Adipocyte (in vitro differentiated cells): ENCODE measurements around the gene ADIPOR2.
A peak's percentile ranks its signal among the peaks of the same experiment; 100 is the strongest.
"Not testable (repeated sequence)": the region's sequence is repeated elsewhere in the genome, so short reads cannot be mapped to it uniquely, and the experiment has no call there.

Experiments used
- DNase-seq: peaks from one replicate; pipeline ENCODE4 v3.0.0-alpha.2; 2015; ENCODE audit warnings: low read depth
- H3K27me3 ChIP-seq: replicated peaks from 2 replicates; pipeline ENCODE4 v1.7.0; 2013; ENCODE audit warnings: mild to moderate bottlenecking, low read length, moderate library complexity; ENCODE audit not compliant: control insufficient read depth, insufficient read depth
- H3K36me3 ChIP-seq: 2 replicates; pipeline ENCODE4 v1.7.0; 2013; ENCODE audit warnings: low read length, mild to moderate bottlenecking, moderate library complexity; ENCODE audit not compliant: control insufficient read depth, insufficient read depth, severe bottlenecking
- H3K4me1 ChIP-seq: 2 replicates; pipeline ENCODE4 v1.7.0; 2013; ENCODE audit warnings: mild to moderate bottlenecking, low read length, moderate library complexity; ENCODE audit not compliant: control insufficient read depth, insufficient read depth
- H3K4me3 ChIP-seq: 2 replicates; pipeline ENCODE4 v1.7.0; 2013; ENCODE audit warnings: mild to moderate bottlenecking, low read length, moderate library complexity
- H3K9ac ChIP-seq: 2 replicates; pipeline ENCODE4 v1.7.0; 2013; ENCODE audit warnings: mild to moderate bottlenecking, low read length, moderate library complexity
- H3K9me3 ChIP-seq: 2 replicates; pipeline ENCODE4 v1.7.0; 2013; ENCODE audit warnings: mild to moderate bottlenecking, low read length, moderate library complexity; ENCODE audit not compliant: control insufficient read depth

Gene ADIPOR2

DNA sequence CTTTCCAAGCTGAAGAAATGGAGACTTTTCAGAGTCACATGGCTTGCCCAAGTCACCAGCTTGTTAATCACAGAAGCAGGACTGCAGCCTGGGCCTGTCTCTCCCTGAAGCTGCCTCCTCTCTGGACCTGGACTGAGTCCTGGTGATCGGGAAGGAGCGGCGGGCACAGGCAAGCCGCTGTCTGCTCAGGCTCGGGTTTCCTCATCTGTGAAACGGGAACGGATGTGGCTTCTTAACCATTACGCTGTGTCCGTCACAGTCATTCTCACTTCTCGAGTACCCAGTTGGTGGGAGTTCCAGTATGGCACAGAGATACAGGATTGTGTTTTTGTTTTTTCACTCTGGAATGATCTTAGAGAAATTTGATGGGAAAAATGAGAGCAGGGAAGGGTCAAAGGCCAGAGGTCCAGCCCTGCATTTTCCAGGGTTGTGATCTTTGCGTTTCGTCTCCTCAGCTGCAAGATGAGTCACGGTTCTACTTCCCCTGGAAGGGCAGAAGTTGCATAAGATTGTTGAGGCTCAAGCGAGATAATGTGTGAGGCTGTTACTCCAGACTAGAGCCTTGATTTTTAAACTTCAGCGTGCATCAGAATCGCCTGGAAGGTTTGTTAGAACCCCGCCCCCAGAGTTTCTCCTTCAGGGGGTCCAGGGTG lies 121.9 kb downstream of the ADIPOR2 start:
- H3K4me1 ChIP-seq: peaks cover 16% of the 10 kb centered on the region
- no peak overlapping the region for H3K9ac ChIP-seq
- H3K27me3 ChIP-seq: peaks cover 24% of the 10 kb centered on the region
- no peak for DNase-seq
- no peaks in the 10 kb centered on the region for H3K9me3 ChIP-seq
- H3K4me3 ChIP-seq: no peak overlapping the region
- H3K36me3 ChIP-seq: no peaks in the 10 kb centered on the region

DNA sequence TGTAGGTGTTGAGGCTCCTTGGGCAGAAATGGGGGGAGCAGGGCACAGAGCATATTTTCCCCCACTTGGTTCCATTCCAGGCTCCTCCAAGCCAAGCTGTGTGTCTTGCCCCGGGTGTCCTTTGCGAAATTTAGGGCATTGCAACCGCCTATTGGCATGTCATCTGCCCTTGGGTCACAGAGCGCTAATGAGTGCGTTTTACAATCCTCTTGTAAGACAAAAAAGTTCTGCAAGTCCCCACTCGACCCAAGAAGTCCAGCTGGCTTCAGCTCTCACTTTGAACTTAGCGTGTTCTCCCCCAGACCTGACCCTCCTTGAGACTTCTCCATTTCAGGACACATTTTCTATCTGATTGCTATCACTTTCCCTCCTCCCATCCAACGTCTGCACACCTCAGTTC lies 123.4 kb downstream of the ADIPOR2 start:
- no peak for DNase-seq
- no peaks in the 10 kb centered on the region for H3K36me3 ChIP-seq
- no peaks in the 10 kb centered on the region for H3K9me3 ChIP-seq
- H3K27me3 ChIP-seq: peaks cover 25% of the 10 kb centered on the region
- H3K4me1 ChIP-seq: peaks cover 16% of the 10 kb centered on the region
- no peak overlapping the region for H3K9ac ChIP-seq
- no peak overlapping the region for H3K4me3 ChIP-seq

DNA sequence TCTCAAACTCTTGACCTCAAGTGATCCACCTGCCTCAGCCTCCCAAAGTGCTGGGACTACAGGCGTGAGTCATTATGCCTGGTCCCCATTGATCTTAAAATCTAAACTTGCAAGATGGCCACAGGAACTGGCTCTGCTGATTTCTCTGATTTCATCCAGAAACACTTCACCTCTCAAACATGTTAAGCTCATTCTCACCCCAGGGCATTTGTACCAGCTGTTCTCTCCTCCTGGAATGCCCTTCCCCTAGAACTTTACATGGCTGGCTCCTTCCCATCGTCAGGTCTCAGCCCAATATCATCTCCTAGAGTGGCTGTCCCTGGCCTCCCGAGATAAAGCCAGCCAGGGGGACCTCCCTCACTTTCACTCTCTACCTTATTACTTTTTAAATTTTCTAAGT lies 124.2 kb downstream of the ADIPOR2 start:
- peaks cover 33% of the 10 kb centered on the region for H3K27me3 ChIP-seq
- H3K4me3 ChIP-seq: no peak overlapping the region
- H3K9ac ChIP-seq: no peak overlapping the region
- no peaks in the 10 kb centered on the region for H3K36me3 ChIP-seq
- no peaks in the 10 kb centered on the region for H3K9me3 ChIP-seq
- DNase-seq: no peak
- H3K4me1 ChIP-seq: peaks cover 16% of the 10 kb centered on the region

- Histone ChIP-seq H3K4me1 (peaks cover 16% of the 10 kb centered on the region), H3K27me3 (peaks cover 42% of the 10 kb centered on the region), H3K36me3 (no peaks in the 10 kb centered on the region), H3K4me3 (no peak overlapping the region), H3K9ac (no peak overlapping the region), H3K9me3 (no peaks in the 10 kb centered on the region)
- DNase-seq: no peak
Measured at GRCh38 chr12:1815814-1816729, 125.2 kb downstream of the ADIPOR2 start.

DNA sequence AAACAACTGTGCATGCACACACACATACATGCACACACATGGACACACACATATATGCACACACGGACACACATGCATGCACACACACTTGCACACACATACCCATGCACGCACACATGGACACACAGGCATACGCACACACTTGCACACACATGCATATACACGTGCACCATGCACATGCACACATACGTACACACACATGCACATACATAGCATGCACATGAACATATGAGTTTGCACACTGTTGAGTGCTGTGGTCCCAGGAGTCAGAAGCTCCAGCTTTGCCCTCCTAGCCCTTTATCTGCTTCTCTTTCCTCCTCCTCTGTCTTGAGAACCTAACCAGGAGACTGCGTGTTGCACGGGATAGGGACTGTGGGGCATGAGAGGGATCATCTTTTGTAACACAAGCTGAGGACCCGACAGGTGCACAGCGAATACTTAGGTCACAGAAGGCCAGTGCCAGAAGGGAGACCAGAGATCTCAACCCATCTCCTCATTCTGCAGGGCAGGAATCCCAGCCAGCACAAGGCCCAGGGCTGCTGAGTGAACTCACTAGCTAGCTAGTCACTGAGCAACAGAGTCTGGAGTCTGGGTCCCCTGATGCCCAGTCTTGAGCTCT lies 126.0 kb downstream of the ADIPOR2 start:
- peaks cover 16% of the 10 kb centered on the region for H3K4me1 ChIP-seq
- H3K4me3 ChIP-seq: no peak overlapping the region
- H3K9me3 ChIP-seq: no peaks in the 10 kb centered on the region
- no peak overlapping the region for H3K9ac ChIP-seq
- DNase-seq: no peak
- no peaks in the 10 kb centered on the region for H3K36me3 ChIP-seq
- H3K27me3 ChIP-seq: peaks cover 48% of the 10 kb centered on the region

DNA sequence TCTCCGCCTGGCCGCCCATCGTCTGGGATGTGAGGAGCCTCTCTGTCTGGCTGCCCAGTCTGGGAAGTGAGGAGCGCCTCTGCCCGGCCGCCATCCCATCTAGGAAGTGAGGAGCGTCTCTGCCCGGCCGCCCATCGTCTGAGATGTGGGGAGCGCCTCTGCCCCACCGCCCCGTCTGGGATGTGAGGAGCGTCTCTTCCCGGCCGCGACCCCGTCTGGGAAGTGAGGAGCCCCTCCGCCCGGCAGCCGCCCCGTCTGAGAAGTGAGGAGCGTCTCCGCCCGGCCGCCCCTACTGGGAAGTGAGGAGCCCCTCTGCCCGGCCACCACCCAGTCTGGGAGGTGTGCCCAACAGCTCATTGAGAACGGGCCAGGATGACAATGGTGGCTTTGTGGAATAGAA lies 127.1 kb downstream of the ADIPOR2 start:
- H3K36me3 ChIP-seq, H3K9ac ChIP-seq, H3K9me3 ChIP-seq, H3K4me3 ChIP-seq, DNase-seq: not testable (repeated sequence)
- H3K27me3 ChIP-seq: peaks cover 49% of the 10 kb centered on the region
- peaks cover 12% of the 10 kb centered on the region for H3K4me1 ChIP-seq

DNA sequence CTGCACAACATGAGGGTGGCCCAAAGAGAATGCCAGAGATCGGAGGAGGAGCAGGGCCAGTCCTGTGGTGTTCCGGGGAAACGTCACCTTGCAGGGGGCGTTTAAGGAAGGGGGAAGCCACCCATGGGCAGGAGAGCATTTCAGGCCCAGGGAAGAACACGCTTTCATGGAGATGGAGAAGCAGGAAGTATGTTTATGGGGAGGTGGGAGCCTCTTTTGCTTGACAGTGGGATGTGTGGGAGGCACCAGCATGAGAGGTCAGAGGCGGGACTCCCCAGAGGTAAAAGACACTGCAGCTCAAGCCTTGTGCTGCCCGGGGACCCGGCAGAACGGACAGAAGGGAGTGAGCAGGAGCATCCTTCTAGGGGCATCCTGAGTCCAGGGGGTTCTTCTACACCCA lies 128.2 kb downstream of the ADIPOR2 start:
- no peak overlapping the region for H3K9ac ChIP-seq
- DNase-seq: no peak
- peaks cover 60% of the 10 kb centered on the region for H3K27me3 ChIP-seq
- H3K4me3 ChIP-seq: no peak overlapping the region
- peaks cover 1% of the 10 kb centered on the region for H3K4me1 ChIP-seq
- no peaks in the 10 kb centered on the region for H3K9me3 ChIP-seq
- no peaks in the 10 kb centered on the region for H3K36me3 ChIP-seq

DNA sequence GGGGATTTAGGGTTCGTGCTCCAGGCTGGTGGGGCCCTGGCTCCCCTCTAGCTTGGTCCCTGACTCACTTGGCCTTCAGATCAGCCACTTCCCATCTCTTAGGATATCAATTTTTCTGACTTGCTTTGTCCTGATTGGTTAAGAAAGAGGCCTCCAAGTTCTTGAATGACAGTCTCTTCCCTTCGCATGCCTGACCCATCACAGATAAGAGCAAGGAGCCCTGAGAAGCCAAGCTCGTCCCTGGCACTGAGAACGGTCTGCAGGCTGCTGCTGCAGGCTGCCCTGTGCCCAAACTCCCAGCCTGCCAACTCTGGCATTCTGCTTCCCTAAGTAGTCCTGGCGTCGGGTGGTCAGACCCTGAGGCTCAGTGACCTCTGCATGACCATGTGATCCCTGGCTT lies 128.7 kb downstream of the ADIPOR2 start:
- DNase-seq: no peak

GRCh38 chr12:1820191-1820895 lies 129.5 kb downstream of the ADIPOR2 start, which contains the start of gene LRTM2:
LRTM2 (plus strand) TSS chr12:1820565; CDS start chr12:1828149, 7,584 bp downstream.
- H3K36me3 ChIP-seq: no peaks in the 10 kb centered on the region
- peak; percentile 40 for DNase-seq
- no peak within 1 kb of the TSS for H3K4me3 ChIP-seq
- no peaks in the 10 kb centered on the region for H3K9me3 ChIP-seq
- H3K27me3 ChIP-seq: peaks cover 67% of the 10 kb centered on the region
- no peak within 1 kb of the TSS for H3K9ac ChIP-seq
- H3K4me1 ChIP-seq: no peaks in the 10 kb centered on the region

More for the DNA sequence above, 128.7 kb downstream of the ADIPOR2 start:
- Histone ChIP-seq H3K4me1 (no peaks in the 10 kb centered on the region), H3K9ac (no peak overlapping the region), H3K4me3 (no peak overlapping the region), H3K36me3 (no peaks in the 10 kb centered on the region), H3K27me3 (peaks cover 65% of the 10 kb centered on the region), H3K9me3 (no peaks in the 10 kb centered on the region)

DNA sequence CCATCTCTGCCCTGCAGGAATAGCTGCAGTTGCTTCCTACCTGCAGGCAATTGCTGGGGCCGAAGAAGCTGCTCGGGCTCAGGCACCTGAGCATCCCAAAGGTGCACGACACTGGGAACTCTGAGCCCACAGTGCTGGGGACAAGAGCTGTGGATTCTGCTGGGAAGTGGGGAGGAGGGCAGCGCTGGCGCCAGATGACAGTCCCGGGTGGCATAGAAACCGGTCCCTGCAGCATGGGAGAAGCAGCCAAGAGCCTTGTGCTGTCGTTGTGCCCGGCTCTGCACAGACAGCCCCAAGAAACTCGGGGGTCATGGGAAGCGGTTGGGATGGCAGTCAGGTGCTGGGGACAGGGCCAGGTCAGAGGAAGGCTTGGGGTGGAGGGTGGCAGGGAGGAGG lies 130.0 kb downstream of the ADIPOR2 start:
- H3K36me3 ChIP-seq: no peaks in the 10 kb centered on the region
- no peak overlapping the region for H3K4me3 ChIP-seq
- DNase-seq: no peak
- H3K4me1 ChIP-seq: no peaks in the 10 kb centered on the region
- H3K9me3 ChIP-seq: no peaks in the 10 kb centered on the region
- no peak overlapping the region for H3K9ac ChIP-seq
- peaks cover 68% of the 10 kb centered on the region for H3K27me3 ChIP-seq

DNA sequence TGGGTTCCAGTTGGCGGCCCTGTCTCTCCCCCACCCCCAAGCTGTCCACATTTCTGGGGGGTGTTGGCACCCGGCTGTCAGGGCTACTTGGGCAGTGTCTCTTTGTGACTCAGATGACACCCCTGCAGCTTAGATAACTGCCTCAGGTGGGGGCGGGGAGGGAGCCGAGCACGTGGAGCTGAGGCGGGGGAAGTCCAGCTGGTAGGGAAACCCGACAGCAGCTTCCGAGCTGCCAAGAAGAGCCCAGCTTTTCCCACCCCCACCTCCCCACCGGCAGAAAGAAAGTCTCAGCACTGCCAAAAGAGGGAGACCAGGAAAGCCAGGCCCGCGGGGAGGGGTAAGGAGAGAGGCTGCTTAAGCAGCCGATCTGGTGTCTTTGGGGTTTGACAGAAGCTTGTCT lies 130.9 kb downstream of the ADIPOR2 start:
- H3K4me1 ChIP-seq: no peaks in the 10 kb centered on the region
- no peaks in the 10 kb centered on the region for H3K9me3 ChIP-seq
- H3K27me3 ChIP-seq: peaks cover 61% of the 10 kb centered on the region
- no peak for DNase-seq
- no peaks in the 10 kb centered on the region for H3K36me3 ChIP-seq
- H3K4me3 ChIP-seq: no peak overlapping the region
- no peak overlapping the region for H3K9ac ChIP-seq
